A172 (cell line): ENCODE results near the gene MTMR1. TPM values are rescaled to one million over a fixed set of nuclear protein-coding genes. Genes with fewer than 3 reads are reported as not detected.

Experiments used
- DNase-seq: peaks from one replicate; pipeline ENCODE4 v3.0.0-alpha.2; 2015; ENCODE audit warnings: low spot score
- total RNA-seq: library from RNA; depleted of rRNA; stranded (reverse); fragments of >200 nt; shearing (Covaris generic); gene quantifications from 2 replicates; pipeline ENCODE4 v1.2.3, GENCODE V29; 2014; rRNA removed

The MTMR1 gene
- total RNA-seq, 1 experiment from 2014 or later = 34.3 TPM

DNA sequence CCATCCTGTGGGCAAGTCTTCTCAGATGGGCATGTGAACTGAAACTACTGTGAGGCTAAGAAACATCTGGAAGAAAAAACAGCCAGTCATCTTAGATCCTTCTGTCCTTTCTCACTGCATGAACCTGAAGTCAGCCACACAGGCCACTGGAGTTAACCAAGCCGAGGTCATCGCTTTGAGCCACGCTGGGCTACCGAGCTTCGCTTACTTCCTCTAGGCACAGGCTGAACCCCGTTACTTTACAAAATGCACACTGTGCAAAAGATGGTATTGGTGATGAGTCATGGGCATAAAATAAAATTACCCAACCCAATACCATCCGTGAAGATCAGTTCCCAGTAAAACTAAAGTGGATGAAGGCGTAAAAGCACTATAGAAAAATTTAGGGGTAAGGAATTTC is 86.2 kb downstream of the MTMR1 start:
- DNase-seq = no peak

- no peak for DNase-seq
Measured at GRCh38 chrX:150781677-150782076, 88.5 kb downstream of the MTMR1 start.

GRCh38 chrX:150790021-150790420 is 96.8 kb downstream of the MTMR1 start:
- no peak for DNase-seq

- no peak for DNase-seq
Measured at GRCh38 chrX:150792949-150793527, 99.8 kb downstream of the MTMR1 start.

- no peak for DNase-seq
Measured at GRCh38 chrX:150805736-150806135, 112.5 kb downstream of the MTMR1 start.

- no peak for DNase-seq
Measured at GRCh38 chrX:150806827-150807226, 113.6 kb downstream of the MTMR1 start.

GRCh38 chrX:150813922-150814321 is 120.7 kb downstream of the MTMR1 start:
- no peak for DNase-seq

Other genes with a start within 250 kb of the MTMR1 start
- gene MTM1, start 124.8 kb upstream of the MTMR1 start, total RNA-seq = 13.1 and 14.7 TPM in 2 replicates
- 77.7 and 99.7 TPM in 2 replicates for gene CD99L2, start 205.3 kb downstream of the MTMR1 start, total RNA-seq